ENCODE measurements around the gene TTC39B.

DNA sequence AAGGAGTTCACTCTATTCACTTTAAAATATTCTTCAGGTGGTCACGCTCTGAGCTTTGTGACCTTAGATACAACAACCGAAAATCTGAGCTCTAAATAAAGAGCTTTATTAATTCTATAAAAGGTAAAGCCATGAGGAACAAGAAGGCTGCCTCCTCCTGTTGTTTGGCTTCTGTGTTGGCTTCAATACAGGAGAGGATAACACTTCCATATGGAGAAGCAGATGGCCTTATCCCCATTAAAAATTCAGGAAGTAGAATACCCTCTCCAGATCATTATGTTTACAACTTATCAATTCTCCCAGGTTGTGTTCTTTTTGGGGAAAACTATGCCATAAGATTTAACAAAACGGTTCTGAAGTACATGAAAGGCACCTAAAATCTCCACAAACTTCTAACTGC is 128.4 kb downstream of the TTC39B start:
- no peak for TF ChIP-seq SIN3A (IDR thresholded peaks at IDR 0.05; ENCODE audit: low read depth)
- no peak for TF ChIP-seq POLR2A (IDR thresholded peaks at IDR 0.05; ENCODE audit: borderline replicate concordance, extremely low read depth, insufficient read depth, insufficient read length)
- no peak for TF ChIP-seq JUND (IDR thresholded peaks at IDR 0.05)
- TF ChIP-seq, protein P1, sequence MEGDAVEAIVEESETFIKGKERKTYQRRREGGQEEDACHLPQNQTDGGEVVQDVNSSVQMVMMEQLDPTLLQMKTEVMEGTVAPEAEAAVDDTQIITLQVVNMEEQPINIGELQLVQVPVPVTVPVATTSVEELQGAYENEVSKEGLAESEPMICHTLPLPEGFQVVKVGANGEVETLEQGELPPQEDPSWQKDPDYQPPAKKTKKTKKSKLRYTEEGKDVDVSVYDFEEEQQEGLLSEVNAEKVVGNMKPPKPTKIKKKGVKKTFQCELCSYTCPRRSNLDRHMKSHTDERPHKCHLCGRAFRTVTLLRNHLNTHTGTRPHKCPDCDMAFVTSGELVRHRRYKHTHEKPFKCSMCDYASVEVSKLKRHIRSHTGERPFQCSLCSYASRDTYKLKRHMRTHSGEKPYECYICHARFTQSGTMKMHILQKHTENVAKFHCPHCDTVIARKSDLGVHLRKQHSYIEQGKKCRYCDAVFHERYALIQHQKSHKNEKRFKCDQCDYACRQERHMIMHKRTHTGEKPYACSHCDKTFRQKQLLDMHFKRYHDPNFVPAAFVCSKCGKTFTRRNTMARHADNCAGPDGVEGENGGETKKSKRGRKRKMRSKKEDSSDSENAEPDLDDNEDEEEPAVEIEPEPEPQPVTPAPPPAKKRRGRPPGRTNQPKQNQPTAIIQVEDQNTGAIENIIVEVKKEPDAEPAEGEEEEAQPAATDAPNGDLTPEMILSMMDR (IDR thresholded peaks at IDR 0.05 in 2 of 3, conservative IDR thresholded peaks at IDR 0.05 in 1 of 3; ENCODE audit: borderline replicate concordance in 1 of 3, insufficient read depth in 1 of 3, low read depth in 2 of 3, low read length in 2 of 3): no peak
- no peak for TF ChIP-seq EZH2 (IDR thresholded peaks at IDR 0.05)
- TF ChIP-seq SRF (IDR thresholded peaks at IDR 0.05; ENCODE audit: low read depth): no peak
- TF ChIP-seq, protein P2, sequence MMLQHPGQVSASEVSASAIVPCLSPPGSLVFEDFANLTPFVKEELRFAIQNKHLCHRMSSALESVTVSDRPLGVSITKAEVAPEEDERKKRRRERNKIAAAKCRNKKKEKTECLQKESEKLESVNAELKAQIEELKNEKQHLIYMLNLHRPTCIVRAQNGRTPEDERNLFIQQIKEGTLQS (IDR thresholded peaks at IDR 0.05): no peak
- TF ChIP-seq RAD21 (IDR thresholded peaks at IDR 0.05; ENCODE audit: low read depth): no peak
- no peak for TF ChIP-seq EZH2phosphoT487 (IDR thresholded peaks at IDR 0.05; ENCODE audit: borderline replicate concordance)
- no peak for TF ChIP-seq YY1 (IDR thresholded peaks at IDR 0.05; ENCODE audit: extremely low read depth, insufficient replicate concordance, low read depth, low read length)
